Right atrium auricular region (tissue), 2 donors: ENCODE data around the gene APCDD1L. TPM values are rescaled to one million over a fixed set of nuclear protein-coding genes. Genes with fewer than 3 reads are reported as not detected.

ENCODE experiments used
- DNase-seq: peaks from one replicate; pipeline ENCODE4 v3.0.0-alpha.2; 2019; ENCODE audit warnings: low spot score
- H3K27ac ChIP-seq, 2 donors: fragments of 200-600 bp; sonication (generic); 1 replicate in 1 of 2; 2 replicates in 1 of 2; pipeline ENCODE4 v1.5.1; 2016 to 2019
- H3K27me3 ChIP-seq, 2 donors: fragments of 200-600 bp; sonication (generic); one replicate each; pipeline versions ENCODE4 v1.5.1 to v1.6.0; 2017 to 2019
- H3K36me3 ChIP-seq: fragments of 200-600 bp; sonication (generic); one replicate; pipeline ENCODE4 v1.5.1; 2016
- H3K4me1 ChIP-seq, 2 donors: fragments of 200-600 bp; sonication (generic); one replicate each; pipeline versions ENCODE4 v1.5.1 to v1.6.0; 2017 to 2019
- H3K4me3 ChIP-seq, 2 donors: fragments of 200-600 bp; sonication (generic); 1 replicate in 1 of 2; 2 replicates in 1 of 2; pipeline ENCODE4 v1.5.1; 2017 to 2019; ENCODE audit warnings: mild to moderate bottlenecking in 1 of 2, moderate library complexity in 1 of 2
- H3K9me3 ChIP-seq, 2 donors: fragments of 200-600 bp; sonication (generic); one replicate each; pipeline ENCODE4 v1.5.1; 2019
- CTCF ChIP-seq, 2 donors: fragments of 200-600 bp; sonication (generic); IDR thresholded peaks; one replicate each; pipeline ENCODE4 v1.5.1; 2019; ENCODE audit warnings: antibody characterized with exemption in 2 of 2
- total RNA-seq, 2 donors: library from RNA; depleted of rRNA; stranded (reverse); fragments of >200 nt; gene quantifications; one replicate each; pipeline ENCODE4 v1.1.0, GENCODE V29; 2016

APCDD1L gene
- total RNA-seq, 2 donors from 2014 or later = 0.89 to 1.5 TPM

GRCh38 chr20:58454460-58454859 lies 60.7 kb downstream of the APCDD1L start:
- no peak for TF ChIP-seq CTCF (IDR thresholded peaks at IDR 0.05)
- H3K27me3 ChIP-seq = no peaks in the 10 kb centered on the region
- no peak overlapping the region for H3K4me3 ChIP-seq
- no peak for DNase-seq
- H3K9me3 ChIP-seq = peaks cover 0 to 8% of the 10 kb centered on the region in 2 donors
- H3K4me1 ChIP-seq = no peaks in the 10 kb centered on the region
- no peaks in the 10 kb centered on the region for H3K36me3 ChIP-seq
- no peak overlapping the region for H3K27ac ChIP-seq

- no peak for TF ChIP-seq CTCF (IDR thresholded peaks at IDR 0.05)
- H3K9me3 ChIP-seq = peaks cover 0 to 8% of the 10 kb centered on the region in 2 donors
- no peaks in the 10 kb centered on the region for H3K4me1 ChIP-seq
- H3K27ac ChIP-seq = no peak overlapping the region
- no peaks in the 10 kb centered on the region for H3K27me3 ChIP-seq
- H3K4me3 ChIP-seq = no peak overlapping the region
- H3K36me3 ChIP-seq = no peaks in the 10 kb centered on the region
- no peak for DNase-seq
Observed at GRCh38 chr20:58453391-58453790, 61.8 kb downstream of the APCDD1L start.

- no peak for TF ChIP-seq CTCF (IDR thresholded peaks at IDR 0.05)
- no peaks in the 10 kb centered on the region for H3K36me3 ChIP-seq
- no peak overlapping the region for H3K4me3 ChIP-seq
- no peaks in the 10 kb centered on the region for H3K4me1 ChIP-seq
- no peaks in the 10 kb centered on the region for H3K27me3 ChIP-seq
- no peak overlapping the region for H3K27ac ChIP-seq
- peaks cover 0 to 8% of the 10 kb centered on the region in 2 donors for H3K9me3 ChIP-seq
- no peak for DNase-seq
Observed at GRCh38 chr20:58452667-58453255, 62.4 kb downstream of the APCDD1L start.

GRCh38 chr20:58450254-58450653 lies 64.9 kb downstream of the APCDD1L start:
- H3K27ac ChIP-seq = no peak overlapping the region
- DNase-seq = no peak
- no peak for TF ChIP-seq CTCF (IDR thresholded peaks at IDR 0.05)
- H3K4me1 ChIP-seq = no peaks in the 10 kb centered on the region
- H3K9me3 ChIP-seq = peaks cover 0 to 8% of the 10 kb centered on the region in 2 donors
- H3K4me3 ChIP-seq = no peak overlapping the region
- H3K36me3 ChIP-seq = peaks cover 14% of the 10 kb centered on the region
- no peaks in the 10 kb centered on the region for H3K27me3 ChIP-seq

GRCh38 chr20:58449681-58450221 lies 65.4 kb downstream of the APCDD1L start:
- Histone ChIP-seq H3K4me1 (no peaks in the 10 kb centered on the region), H3K27me3 (no peaks in the 10 kb centered on the region), H3K4me3 (no peak overlapping the region), H3K36me3 (peaks cover 19% of the 10 kb centered on the region), H3K27ac (no peak overlapping the region), H3K9me3 (peaks cover 0 to 7% of the 10 kb centered on the region in 2 donors)
- no peak for DNase-seq
- TF ChIP-seq CTCF (IDR thresholded peaks at IDR 0.05) = no peak

- peaks cover 27% of the 10 kb centered on the region for H3K36me3 ChIP-seq
- no peaks in the 10 kb centered on the region for H3K9me3 ChIP-seq
- no peak overlapping the region for H3K4me3 ChIP-seq
- DNase-seq = no peak
- no peaks in the 10 kb centered on the region for H3K27me3 ChIP-seq
- TF ChIP-seq CTCF (IDR thresholded peaks at IDR 0.05) = no peak
- H3K27ac ChIP-seq = no peak overlapping the region
- no peaks in the 10 kb centered on the region for H3K4me1 ChIP-seq
Observed at GRCh38 chr20:58448958-58449357, 66.2 kb downstream of the APCDD1L start.
